Naive thymus-derived CD4-positive, alpha-beta T cell (primary cell): Measurements from ENCODE around the gene MYBPC3. TPM values are rescaled to one million over a fixed set of nuclear protein-coding genes. Genes with fewer than 3 reads are reported as not detected.

ENCODE experiments used
- ATAC-seq: fragments of 150-1000 bp; cut with Tn5 transposase; 2 replicates; pipeline ENCODE4 v1.10.0; 2021; ENCODE audit warnings: mild to moderate bottlenecking, moderate library complexity
- CTCF ChIA-PET: fragments of 350-600 bp; sonication (Branson Sonifier 250); formaldehyde crosslinking; loops from one replicate; lab custom pipeline; 2021; ENCODE audit warnings: antibody characterized with exemption; lab: Charles Lee
- POLR2A ChIA-PET: fragments of 350-600 bp; sonication (Branson Sonifier 250); formaldehyde crosslinking; loops from one replicate; lab custom pipeline; 2021; ENCODE audit warnings: antibody characterized with exemption, inconsistent platforms; lab: Charles Lee
- DNase-seq, 9 donors: peaks; one replicate each; pipeline versions ENCODE4 v3.0.0 to v3.0.0-alpha.2; 2020 to 2022; ENCODE audit warnings: mixed read lengths in 1 of 9
- H3K27ac ChIP-seq: one replicate; pipeline ENCODE4 v1.7.0; 2013; ENCODE audit warnings: mild to moderate bottlenecking, low read depth, low read length, moderate library complexity
- H3K27me3 ChIP-seq, 2 donors: one replicate each; pipeline ENCODE4 v1.7.0; 2013; ENCODE audit warnings: low read length in 2 of 2, mild to moderate bottlenecking in 2 of 2, moderate library complexity in 2 of 2; ENCODE audit not compliant: control insufficient read depth in 2 of 2, insufficient read depth in 2 of 2
- H3K36me3 ChIP-seq, 3 experiments: 1 replicate in 2 of 3; 2 replicates in 1 of 3; pipeline ENCODE4 v1.7.0; 2013; ENCODE audit warnings: low read length in 3 of 3, mild to moderate bottlenecking in 3 of 3, moderate library complexity in 1 of 3; ENCODE audit not compliant: insufficient read depth in 3 of 3, control insufficient read depth in 2 of 3
- H3K4me1 ChIP-seq, 2 donors: one replicate each; pipeline ENCODE4 v1.7.0; 2013; ENCODE audit warnings: low read length in 2 of 2, mild to moderate bottlenecking in 2 of 2, moderate library complexity in 1 of 2; ENCODE audit not compliant: control insufficient read depth in 2 of 2, insufficient read depth in 2 of 2
- H3K4me3 ChIP-seq: 2 replicates; pipeline ENCODE4 v1.7.0; 2013; ENCODE audit warnings: mild to moderate bottlenecking, low read length
- H3K9me3 ChIP-seq, 3 experiments: 1 replicate in 2 of 3; 2 replicates in 1 of 3; pipeline ENCODE4 v1.7.0; 2013; ENCODE audit warnings: low read length in 3 of 3; ENCODE audit not compliant: control insufficient read depth in 2 of 3
- H3K27ac Mint-ChIP-seq, 9 donors: one replicate each; pipeline ENCODE4 v1.8.0; 2020 to 2022; ENCODE audit warnings: mixed read lengths in 9 of 9, mild to moderate bottlenecking in 8 of 9, moderate library complexity in 5 of 9, inconsistent platforms in 2 of 9
- H3K27me3 Mint-ChIP-seq, 5 donors: one replicate each; pipeline ENCODE4 v1.8.0; 2021 to 2022; ENCODE audit warnings: mixed read lengths in 5 of 5, mild to moderate bottlenecking in 1 of 5
- H3K36me3 Mint-ChIP-seq, 5 donors: one replicate each; pipeline ENCODE4 v1.8.0; 2020 to 2022; ENCODE audit warnings: mixed read lengths in 5 of 5, mild to moderate bottlenecking in 3 of 5, inconsistent platforms in 1 of 5
- H3K4me1 Mint-ChIP-seq, 7 donors: one replicate each; pipeline ENCODE4 v1.8.0; 2020 to 2022; ENCODE audit warnings: mixed read lengths in 7 of 7, mild to moderate bottlenecking in 3 of 7, inconsistent platforms in 1 of 7
- H3K4me3 Mint-ChIP-seq, 10 donors: one replicate each; pipeline ENCODE4 v1.8.0; 2020 to 2022; ENCODE audit warnings: mild to moderate bottlenecking in 10 of 10, mixed read lengths in 10 of 10, moderate library complexity in 6 of 10, inconsistent platforms in 2 of 10
- H3K9me3 Mint-ChIP-seq, 11 donors: one replicate each; pipeline ENCODE4 v1.8.0; 2020 to 2022; ENCODE audit warnings: mixed read lengths in 11 of 11, mild to moderate bottlenecking in 4 of 11, inconsistent platforms in 1 of 11, moderate library complexity in 1 of 11
- intact Hi-C, 2 donors: fragments of 100-400 bp; cut with micrococcal nuclease; formaldehyde crosslinking; loops; one replicate each; pipeline ENCODE4 v1.15.1; 2023
- polyA plus RNA-seq, 2 donors: library from polyadenylated mRNA; unstranded; fragments of 300-500 nt; fragmentation: Illumina TruSeq; gene quantifications; one replicate each; pipeline ENCODE4 v1.2.3, GENCODE V29; 2021
- total RNA-seq, 6 experiments: library from RNA in 5 of 6; stranded (reverse) in 5 of 6; gene quantifications; 1 replicate in 5 of 6; 2 replicates in 1 of 6; pipeline ENCODE4 v1.2.3 and lab custom pipeline; 2021 to 2026

Gene MYBPC3
- total and polyA plus RNA-seq, 7 experiments from 2014 or later = 0.16 to 0.86 TPM; not detected in 5

- H3K36me3 Mint-ChIP-seq = peaks cover 9 to 58% (median 47%) of the 10 kb centered on the region in 5 donors
- no peak for DNase-seq
- ATAC-seq = no peak
- Histone ChIP-seq H3K4me1 (no peaks in the 10 kb centered on the region), H3K9me3 (peaks cover 0 to 7% (median 0%) of the 10 kb centered on the region in 3 experiments), H3K4me3 (no peak overlapping the region), H3K27ac (no peak overlapping the region), H3K36me3 (peaks cover 32 to 95% (median 50%) of the 10 kb centered on the region in 3 experiments), H3K27me3 (no peaks in the 10 kb centered on the region)
- H3K4me3 Mint-ChIP-seq = no peak overlapping the region
- H3K27ac Mint-ChIP-seq = peak overlapping the region in 1 of 9 donors; percentile 9
- H3K4me1 Mint-ChIP-seq = peaks cover 0 to 15% (median 0%) of the 10 kb centered on the region in 7 donors
- H3K27me3 Mint-ChIP-seq = no peaks in the 10 kb centered on the region
- POLR2A ChIA-PET = no interaction called here
- intact Hi-C loops = no loop called here
- peaks cover 0 to 28% (median 12%) of the 10 kb centered on the region in 11 donors for H3K9me3 Mint-ChIP-seq
- CTCF ChIA-PET = no interaction called here
These were observed 46.6 kb downstream of the MYBPC3 start for GRCh38 chr11:47305734-47306483.

GRCh38 chr11:47302853-47303252 is 49.6 kb downstream of the MYBPC3 start:
- ChIA-PET POLR2A (no interaction called here), CTCF (no interaction called here)
- Histone ChIP-seq H3K27ac (no peak overlapping the region), H3K36me3 (peaks cover 26 to 90% (median 34%) of the 10 kb centered on the region in 3 experiments), H3K27me3 (no peaks in the 10 kb centered on the region), H3K4me1 (no peaks in the 10 kb centered on the region), H3K4me3 (no peak overlapping the region), H3K9me3 (peaks cover 0 to 7% (median 0%) of the 10 kb centered on the region in 3 experiments)
- Mint-ChIP-seq H3K4me3 (peak overlapping the region in 2 of 10 donors; percentile 10 to 12), H3K27me3 (no peaks in the 10 kb centered on the region), H3K9me3 (peaks cover 0 to 28% (median 12%) of the 10 kb centered on the region in 11 donors), H3K4me1 (peaks cover 0 to 15% (median 0%) of the 10 kb centered on the region in 7 donors), H3K36me3 (peaks cover 17 to 74% (median 67%) of the 10 kb centered on the region in 5 donors), H3K27ac (peak overlapping the region in 1 of 9 donors; percentile 55)
- no peak for ATAC-seq
- intact Hi-C loops = no loop called here
- no peak for DNase-seq

- POLR2A ChIA-PET = no interaction called here
- Mint-ChIP-seq H3K27ac (peak overlapping the region in 3 of 9 donors; percentile 28 to 38 (median 36)), H3K36me3 (peaks cover 19 to 78% (median 67%) of the 10 kb centered on the region in 5 donors), H3K4me3 (no peak overlapping the region), H3K27me3 (no peaks in the 10 kb centered on the region), H3K9me3 (peaks cover 0 to 28% (median 12%) of the 10 kb centered on the region in 11 donors), H3K4me1 (peaks cover 0 to 11% (median 0%) of the 10 kb centered on the region in 7 donors)
- ATAC-seq (no peak), DNase-seq (no peak)
- H3K4me3 ChIP-seq = no peak overlapping the region
- peaks cover 0 to 7% (median 0%) of the 10 kb centered on the region in 3 experiments for H3K9me3 ChIP-seq
- H3K36me3 ChIP-seq = peaks cover 14 to 79% (median 19%) of the 10 kb centered on the region in 3 experiments
- CTCF ChIA-PET = no interaction called here
- intact Hi-C loops = no loop called here
- no peak overlapping the region for H3K27ac ChIP-seq
- no peaks in the 10 kb centered on the region for H3K4me1 ChIP-seq
- H3K27me3 ChIP-seq = no peaks in the 10 kb centered on the region
These were observed 53.4 kb downstream of the MYBPC3 start for GRCh38 chr11:47299078-47299477.

- H3K4me3 Mint-ChIP-seq = no peak overlapping the region
- no peak overlapping the region for H3K4me3 ChIP-seq
- H3K27me3 Mint-ChIP-seq = no peaks in the 10 kb centered on the region
- H3K4me1 Mint-ChIP-seq = peaks cover 0 to under 1% (median 0%) of the 10 kb centered on the region in 7 donors
- peaks cover 9 to 78% (median 19%) of the 10 kb centered on the region in 3 experiments for H3K36me3 ChIP-seq
- H3K4me1 ChIP-seq = no peaks in the 10 kb centered on the region
- H3K9me3 ChIP-seq = no peaks in the 10 kb centered on the region
- no peaks in the 10 kb centered on the region for H3K27me3 ChIP-seq
- peak overlapping the region in 2 of 9 donors; percentile 14 to 66 for H3K27ac Mint-ChIP-seq
- ATAC-seq (no peak), DNase-seq (no peak)
- ChIA-PET POLR2A (no interaction called here), CTCF (interaction anchor here (0.6 to 0.7 kb wide), 2 partner anchors 635 to 1210 kb away, joined by 3 read pairs; no protein-coding TSS in a partner anchor)
- H3K9me3 Mint-ChIP-seq = peaks cover 0 to 11% (median 0%) of the 10 kb centered on the region in 11 donors
- intact Hi-C loops = no loop called here
- H3K36me3 Mint-ChIP-seq = peaks cover 18 to 71% (median 50%) of the 10 kb centered on the region in 5 donors
- no peak overlapping the region for H3K27ac ChIP-seq
These were observed 56.5 kb downstream of the MYBPC3 start for GRCh38 chr11:47296045-47296444.

GRCh38 chr11:47295385-47295784 is 57.1 kb downstream of the MYBPC3 start:
- Mint-ChIP-seq H3K36me3 (peaks cover 21 to 72% (median 46%) of the 10 kb centered on the region in 5 donors), H3K27ac (peak overlapping the region in 1 of 9 donors; percentile 66), H3K4me3 (no peak overlapping the region), H3K9me3 (peaks cover 0 to 11% (median 0%) of the 10 kb centered on the region in 11 donors), H3K27me3 (no peaks in the 10 kb centered on the region), H3K4me1 (no peaks in the 10 kb centered on the region)
- Histone ChIP-seq H3K9me3 (no peaks in the 10 kb centered on the region), H3K4me1 (no peaks in the 10 kb centered on the region), H3K27ac (no peak overlapping the region), H3K27me3 (no peaks in the 10 kb centered on the region), H3K4me3 (no peak overlapping the region), H3K36me3 (peaks cover 15 to 84% (median 24%) of the 10 kb centered on the region in 3 experiments)
- DNase-seq = no peak
- CTCF ChIA-PET = no interaction called here
- POLR2A ChIA-PET = no interaction called here
- intact Hi-C loops = no loop called here
- ATAC-seq = no peak

- DNase-seq = no peak
- Mint-ChIP-seq H3K27ac (no peak overlapping the region), H3K4me3 (no peak overlapping the region), H3K4me1 (no peaks in the 10 kb centered on the region), H3K36me3 (peaks cover 25 to 67% (median 39%) of the 10 kb centered on the region in 5 donors), H3K9me3 (no peaks in the 10 kb centered on the region), H3K27me3 (no peaks in the 10 kb centered on the region)
- no peak overlapping the region for H3K4me3 ChIP-seq
- ChIA-PET CTCF (no interaction called here), POLR2A (no interaction called here)
- H3K27ac ChIP-seq = no peak overlapping the region
- intact Hi-C loops = no loop called here
- H3K27me3 ChIP-seq = no peaks in the 10 kb centered on the region
- no peaks in the 10 kb centered on the region for H3K4me1 ChIP-seq
- no peak for ATAC-seq
- no peaks in the 10 kb centered on the region for H3K9me3 ChIP-seq
- peaks cover 31 to 87% (median 42%) of the 10 kb centered on the region in 3 experiments for H3K36me3 ChIP-seq
These were observed 62.6 kb downstream of the MYBPC3 start for GRCh38 chr11:47289856-47290255.
